Spleen (tissue), 7 donors: ENCODE results near the gene SETD1A.

ENCODE experiments used
- POLR2A ChIP-seq, 3 donors: fragments of 450-650 bp; IDR thresholded peaks; one replicate each; pipeline ENCODE4 v1.5.1; 2017; ENCODE audit warnings: antibody characterized with exemption in 3 of 3, mild to moderate bottlenecking in 1 of 3
- TF ChIP-seq, protein P1 (sequence below), 11 experiments: fragments of 200-600 bp in 7 of 11; fragments of 450-650 bp in 4 of 11; sonication (generic) in 4 of 11; IDR thresholded peaks in 8 of 11; conservative IDR thresholded peaks in 3 of 11; 1 replicate in 7 of 11; 2 replicates in 4 of 11; pipeline versions ENCODE4 v1.4.0 to v1.8.0; 2016 to 2021; ENCODE audit warnings: antibody characterized with exemption in 11 of 11, inconsistent platforms in 4 of 11, mild to moderate bottlenecking in 1 of 11
- donor health status: DM: no; HTN: no; CAD: no; lungs with moderate emphysema.
- donor health status: DM: no; HTN: no; CAD: no.
- donor health status: DM: no; HTN: no; CAD: no.

DNA sequence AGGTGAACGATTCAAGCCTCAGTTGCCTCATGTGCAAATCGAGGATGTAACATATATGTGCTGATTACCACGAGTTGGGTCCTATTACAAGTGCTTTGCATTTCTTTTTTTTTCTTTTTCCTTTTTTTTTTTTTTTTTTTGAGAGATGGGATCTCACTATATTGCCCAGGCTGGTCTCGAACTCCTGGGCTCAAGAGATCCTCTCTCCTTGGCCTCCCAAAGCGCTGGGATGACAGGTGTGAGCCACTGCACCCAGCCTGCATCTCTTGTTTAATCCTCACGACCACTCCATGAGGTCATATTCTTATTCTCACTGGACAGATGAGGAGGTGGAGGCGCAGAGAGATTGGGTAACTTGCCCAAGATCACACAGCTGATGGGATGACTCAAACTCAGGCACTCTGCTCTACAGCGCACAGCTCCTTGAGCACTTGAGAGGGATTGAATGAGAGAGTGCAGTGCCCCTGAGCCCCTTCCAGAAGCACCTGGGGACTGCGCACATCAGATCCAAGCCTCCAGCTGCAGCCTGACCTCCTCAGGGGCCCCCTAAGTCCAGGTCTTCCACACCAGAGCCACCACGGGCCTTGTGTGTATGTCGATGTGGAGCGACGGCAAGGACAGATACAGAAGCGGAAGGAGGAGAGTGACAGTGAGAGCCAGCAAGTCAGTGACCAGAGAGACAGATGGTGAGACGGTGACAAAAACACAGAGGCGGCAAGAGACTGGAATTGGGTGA, 48.0 kb downstream of the SETD1A start:
- TF ChIP-seq POLR2A (IDR thresholded peaks at IDR 0.05) = no peak
- TF ChIP-seq, protein P1, sequence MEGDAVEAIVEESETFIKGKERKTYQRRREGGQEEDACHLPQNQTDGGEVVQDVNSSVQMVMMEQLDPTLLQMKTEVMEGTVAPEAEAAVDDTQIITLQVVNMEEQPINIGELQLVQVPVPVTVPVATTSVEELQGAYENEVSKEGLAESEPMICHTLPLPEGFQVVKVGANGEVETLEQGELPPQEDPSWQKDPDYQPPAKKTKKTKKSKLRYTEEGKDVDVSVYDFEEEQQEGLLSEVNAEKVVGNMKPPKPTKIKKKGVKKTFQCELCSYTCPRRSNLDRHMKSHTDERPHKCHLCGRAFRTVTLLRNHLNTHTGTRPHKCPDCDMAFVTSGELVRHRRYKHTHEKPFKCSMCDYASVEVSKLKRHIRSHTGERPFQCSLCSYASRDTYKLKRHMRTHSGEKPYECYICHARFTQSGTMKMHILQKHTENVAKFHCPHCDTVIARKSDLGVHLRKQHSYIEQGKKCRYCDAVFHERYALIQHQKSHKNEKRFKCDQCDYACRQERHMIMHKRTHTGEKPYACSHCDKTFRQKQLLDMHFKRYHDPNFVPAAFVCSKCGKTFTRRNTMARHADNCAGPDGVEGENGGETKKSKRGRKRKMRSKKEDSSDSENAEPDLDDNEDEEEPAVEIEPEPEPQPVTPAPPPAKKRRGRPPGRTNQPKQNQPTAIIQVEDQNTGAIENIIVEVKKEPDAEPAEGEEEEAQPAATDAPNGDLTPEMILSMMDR (IDR thresholded peaks at IDR 0.05 in 8 of 11, conservative IDR thresholded peaks at IDR 0.05 in 3 of 11) = no peak
